Uterus (tissue), 4 donors: Measurements from ENCODE around the gene PSMA4. TPM values are rescaled to one million over a fixed set of nuclear protein-coding genes. Genes with fewer than 3 reads are reported as not detected.
A peak's percentile ranks its signal among the peaks of the same experiment; 100 is the strongest.

Experiments
- DNase-seq, 2 donors: peaks; one replicate each; pipeline ENCODE4 v3.0.0-alpha.2; 2019 to 2020
- H3K27ac ChIP-seq, 2 donors: fragments of 200-600 bp; sonication (generic); 1 replicate in 1 of 2; 2 replicates in 1 of 2; pipeline ENCODE4 v1.5.1; 2016 to 2018
- H3K27me3 ChIP-seq, 2 donors: fragments of 200-600 bp; sonication (generic); one replicate each; pipeline ENCODE4 v1.5.1; 2018 to 2019; ENCODE audit warnings: control low read depth in 1 of 2
- H3K36me3 ChIP-seq, 2 donors: fragments of 200-600 bp; sonication (generic); one replicate each; pipeline ENCODE4 v1.5.1; 2019; ENCODE audit warnings: control low read depth in 1 of 2
- H3K4me1 ChIP-seq, 2 donors: fragments of 200-600 bp; sonication (generic); one replicate each; pipeline ENCODE4 v1.5.1; 2018 to 2019; ENCODE audit warnings: control low read depth in 1 of 2
- H3K4me3 ChIP-seq, 2 donors: fragments of 200-600 bp; sonication (generic); 1 replicate in 1 of 2; 2 replicates in 1 of 2; pipeline ENCODE4 v1.5.1; 2018 to 2019; ENCODE audit warnings: mild to moderate bottlenecking in 1 of 2
- H3K9me3 ChIP-seq, 2 donors: fragments of 200-600 bp; sonication (generic); one replicate each; pipeline ENCODE4 v1.5.1; 2019; ENCODE audit warnings: control low read depth in 1 of 2
- POLR2A ChIP-seq, 2 donors: fragments of 450-650 bp; IDR thresholded peaks; one replicate each; pipeline ENCODE4 v1.6.1; 2016; ENCODE audit warnings: antibody characterized with exemption in 2 of 2, mild to moderate bottlenecking in 1 of 2, moderate library complexity in 1 of 2
- intact Hi-C: fragments of 100-400 bp; cut with DNase I; formaldehyde crosslinking; loops from one replicate; pipeline ENCODE4 v1.15.1; 2023; ENCODE audit warnings: low total_unique reads
- total RNA-seq, 4 donors: library from RNA; depleted of rRNA in 3 of 4; stranded (reverse); fragments of >200 nt in 3 of 4; gene quantifications; one replicate each; pipeline versions ENCODE4 v1.1.0 to v1.2.4, GENCODE V29; 2014 to 2023
- TF ChIP-seq, protein P1 (sequence below), 4 experiments: fragments of 200-600 bp in 2 of 4; fragments of 450-650 bp in 2 of 4; sonication (generic) in 2 of 4; IDR thresholded peaks; one replicate each; pipeline ENCODE4 v1.5.1; 2016 to 2019; ENCODE audit warnings: antibody characterized with exemption in 4 of 4, mild to moderate bottlenecking in 2 of 4, moderate library complexity in 1 of 4
- donor health status: DM: yes; HTN: yes; CAD: no.

The PSMA4 gene
- total RNA-seq, 4 donors from 2014 or later: 119 to 291 (median 203) TPM

DNA sequence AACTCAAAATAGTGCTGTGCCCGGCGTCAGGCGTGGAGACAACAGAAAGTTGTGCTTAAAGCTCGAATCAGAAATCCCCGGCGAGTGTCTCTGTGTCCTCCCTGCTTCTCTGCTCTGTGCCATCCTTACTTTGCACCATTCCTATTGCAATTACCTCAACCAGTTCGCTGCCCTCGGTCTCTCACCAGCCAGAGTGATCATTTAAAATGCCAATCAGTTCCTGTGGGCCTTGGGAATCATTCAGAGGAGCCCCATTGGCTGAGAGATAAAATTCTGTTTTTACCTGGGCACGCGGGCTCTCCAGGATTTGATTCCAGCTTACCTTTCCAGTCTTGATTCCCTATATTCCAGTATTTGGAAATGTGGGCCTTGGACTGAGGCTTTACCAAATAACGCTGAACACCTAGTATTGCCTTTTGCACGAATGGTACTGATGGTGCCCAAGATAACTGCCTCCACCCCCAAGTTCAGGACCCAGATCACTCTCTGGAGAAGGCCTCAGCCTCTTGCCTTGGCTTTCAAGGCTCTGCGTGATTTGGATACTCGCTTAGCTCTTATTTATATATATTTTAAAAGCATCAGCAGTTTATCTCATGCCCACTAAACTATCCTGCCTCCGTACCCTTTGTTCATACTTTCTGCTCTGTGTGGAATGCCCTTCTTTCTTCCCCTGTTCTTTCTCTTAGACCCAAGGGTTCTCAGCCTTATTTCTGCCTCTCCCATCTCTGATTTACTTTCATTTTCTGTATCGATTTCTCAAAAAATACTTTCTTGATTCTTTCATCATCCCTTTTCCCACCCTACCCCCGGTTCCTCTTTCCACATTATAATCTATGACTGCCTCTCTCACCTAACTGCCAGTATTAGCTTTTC is 863 bp downstream of the PSMA4 start:
- peak overlapping the region; percentile 94 to 95 for H3K27ac ChIP-seq
- peak overlapping the region; percentile 56 to 76 for H3K4me3 ChIP-seq
- intact Hi-C loops: no loop called here
- TF ChIP-seq, protein P1, sequence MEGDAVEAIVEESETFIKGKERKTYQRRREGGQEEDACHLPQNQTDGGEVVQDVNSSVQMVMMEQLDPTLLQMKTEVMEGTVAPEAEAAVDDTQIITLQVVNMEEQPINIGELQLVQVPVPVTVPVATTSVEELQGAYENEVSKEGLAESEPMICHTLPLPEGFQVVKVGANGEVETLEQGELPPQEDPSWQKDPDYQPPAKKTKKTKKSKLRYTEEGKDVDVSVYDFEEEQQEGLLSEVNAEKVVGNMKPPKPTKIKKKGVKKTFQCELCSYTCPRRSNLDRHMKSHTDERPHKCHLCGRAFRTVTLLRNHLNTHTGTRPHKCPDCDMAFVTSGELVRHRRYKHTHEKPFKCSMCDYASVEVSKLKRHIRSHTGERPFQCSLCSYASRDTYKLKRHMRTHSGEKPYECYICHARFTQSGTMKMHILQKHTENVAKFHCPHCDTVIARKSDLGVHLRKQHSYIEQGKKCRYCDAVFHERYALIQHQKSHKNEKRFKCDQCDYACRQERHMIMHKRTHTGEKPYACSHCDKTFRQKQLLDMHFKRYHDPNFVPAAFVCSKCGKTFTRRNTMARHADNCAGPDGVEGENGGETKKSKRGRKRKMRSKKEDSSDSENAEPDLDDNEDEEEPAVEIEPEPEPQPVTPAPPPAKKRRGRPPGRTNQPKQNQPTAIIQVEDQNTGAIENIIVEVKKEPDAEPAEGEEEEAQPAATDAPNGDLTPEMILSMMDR (IDR thresholded peaks at IDR 0.05): no peak
- no peak for TF ChIP-seq POLR2A (IDR thresholded peaks at IDR 0.05)
- no peaks in the 10 kb centered on the region for H3K27me3 ChIP-seq
- no peak for DNase-seq
- H3K9me3 ChIP-seq: no peaks in the 10 kb centered on the region
- no peaks in the 10 kb centered on the region for H3K36me3 ChIP-seq
- H3K4me1 ChIP-seq: peaks cover 0 to 5% of the 10 kb centered on the region in 2 donors

DNA sequence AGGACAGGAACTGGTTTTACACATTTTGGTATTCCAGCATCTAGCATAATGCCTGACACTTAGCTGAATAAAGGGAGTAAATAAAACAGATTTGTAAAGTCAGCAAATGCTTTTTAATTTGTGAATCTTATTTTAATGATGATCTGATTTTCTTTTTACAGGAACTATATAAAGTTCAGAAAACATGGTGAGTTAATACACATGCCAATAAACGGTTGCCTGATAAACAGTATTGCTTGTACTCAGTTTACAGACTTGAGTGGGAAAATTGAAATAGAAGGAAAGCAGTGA is 1.4 kb downstream of the PSMA4 start:
- H3K27ac ChIP-seq: no peak overlapping the region
- H3K4me3 ChIP-seq: peak overlapping the region in 1 of 2 donors; percentile 56
- no peak for DNase-seq
- H3K27me3 ChIP-seq: no peaks in the 10 kb centered on the region
- peaks cover 0 to 5% of the 10 kb centered on the region in 2 donors for H3K4me1 ChIP-seq
- H3K36me3 ChIP-seq: no peaks in the 10 kb centered on the region
- H3K9me3 ChIP-seq: no peaks in the 10 kb centered on the region
- TF ChIP-seq, protein P1 (IDR thresholded peaks at IDR 0.05): no peak
- TF ChIP-seq POLR2A (IDR thresholded peaks at IDR 0.05): no peak
- intact Hi-C loops: no loop called here

DNA sequence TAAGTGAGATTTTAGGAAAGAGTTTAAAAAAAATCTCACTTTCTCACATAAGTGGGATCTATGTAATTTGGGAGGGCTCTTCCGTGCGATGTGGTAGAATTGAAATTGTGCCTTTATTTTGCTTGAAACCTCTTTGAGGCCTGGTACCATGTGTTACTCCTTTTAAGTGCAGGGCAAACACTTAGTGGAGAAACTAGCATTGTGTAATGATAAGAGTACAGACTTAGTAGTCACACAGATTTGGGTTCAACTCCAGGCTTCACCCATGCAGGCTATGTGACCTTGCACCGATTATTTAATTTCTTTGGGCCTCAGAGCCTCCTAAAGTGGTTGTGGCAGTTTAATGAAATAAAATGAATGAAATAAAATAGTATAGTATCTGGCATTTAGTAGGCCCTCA is 2.4 kb downstream of the PSMA4 start:
- TF ChIP-seq, protein P1 (IDR thresholded peaks at IDR 0.05): no peak
- no peak for TF ChIP-seq POLR2A (IDR thresholded peaks at IDR 0.05)
- Histone ChIP-seq H3K4me1 (peaks cover 0 to 5% of the 10 kb centered on the region in 2 donors), H3K27me3 (no peaks in the 10 kb centered on the region), H3K27ac (no peak overlapping the region), H3K9me3 (no peaks in the 10 kb centered on the region), H3K4me3 (no peak overlapping the region), H3K36me3 (no peaks in the 10 kb centered on the region)
- intact Hi-C loops: no loop called here
- DNase-seq: no peak

DNA sequence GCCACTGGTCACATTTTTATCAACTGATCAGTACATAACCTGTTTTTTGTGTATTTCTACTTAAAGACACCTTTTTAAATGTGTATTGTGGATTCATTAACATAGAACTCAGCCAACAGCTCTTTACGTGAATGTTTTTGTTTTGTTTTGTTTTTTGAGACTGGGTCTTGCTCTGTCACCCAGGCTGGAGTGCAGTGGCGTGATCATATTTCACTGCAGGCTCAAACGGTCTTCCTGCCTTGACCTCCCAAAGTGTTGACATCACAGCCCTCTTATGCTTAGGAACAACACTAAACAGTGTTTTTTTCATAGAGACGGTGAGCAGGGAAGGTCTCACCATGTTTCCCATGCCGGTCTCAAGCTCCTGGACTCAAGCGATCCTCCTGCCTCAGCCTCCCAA is 9.9 kb downstream of the PSMA4 start:
- H3K9me3 ChIP-seq: no peaks in the 10 kb centered on the region
- intact Hi-C loops: no loop called here
- no peak overlapping the region for H3K4me3 ChIP-seq
- no peaks in the 10 kb centered on the region for H3K27me3 ChIP-seq
- H3K4me1 ChIP-seq: no peaks in the 10 kb centered on the region
- no peaks in the 10 kb centered on the region for H3K36me3 ChIP-seq
- DNase-seq: no peak
- TF ChIP-seq, protein P1 (IDR thresholded peaks at IDR 0.05): no peak
- TF ChIP-seq POLR2A (IDR thresholded peaks at IDR 0.05): no peak
- H3K27ac ChIP-seq: no peak overlapping the region

DNA sequence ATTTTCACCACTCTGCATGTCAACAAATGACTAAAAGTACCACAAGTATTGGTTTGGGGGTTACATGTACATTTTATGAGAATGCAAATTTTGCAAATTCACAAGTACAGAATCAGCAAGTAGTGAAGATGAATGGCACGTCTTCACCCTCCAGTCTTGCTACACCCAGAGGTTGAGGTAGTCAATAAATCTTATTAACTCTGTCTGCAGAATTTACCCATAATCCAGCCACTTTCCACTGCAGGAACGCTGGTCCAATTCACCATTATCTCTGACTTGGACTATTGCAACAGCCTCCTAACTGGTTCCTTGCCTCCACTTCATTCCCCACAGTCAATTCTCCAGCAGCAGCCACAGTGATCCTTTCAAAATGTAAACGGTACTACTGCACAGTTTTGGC is 10.6 kb downstream of the PSMA4 start:
- no peak overlapping the region for H3K4me3 ChIP-seq

More for the DNA sequence above, 10.6 kb downstream of the PSMA4 start:
- Histone ChIP-seq H3K36me3 (no peaks in the 10 kb centered on the region), H3K4me1 (no peaks in the 10 kb centered on the region), H3K9me3 (no peaks in the 10 kb centered on the region), H3K27me3 (no peaks in the 10 kb centered on the region), H3K27ac (no peak overlapping the region)
- intact Hi-C loops: no loop called here
- DNase-seq: no peak
- TF ChIP-seq POLR2A (IDR thresholded peaks at IDR 0.05): no peak
- TF ChIP-seq, protein P1 (IDR thresholded peaks at IDR 0.05): no peak
